ENCODE results near the gene LENG8. TPM values are rescaled to one million over a fixed set of nuclear protein-coding genes. Genes with fewer than 3 reads are reported as not detected.

Gene LENG8
- total and polyA plus RNA-seq, 12 donors = 17.4 to 725 (median 90.8) TPM

DNA sequence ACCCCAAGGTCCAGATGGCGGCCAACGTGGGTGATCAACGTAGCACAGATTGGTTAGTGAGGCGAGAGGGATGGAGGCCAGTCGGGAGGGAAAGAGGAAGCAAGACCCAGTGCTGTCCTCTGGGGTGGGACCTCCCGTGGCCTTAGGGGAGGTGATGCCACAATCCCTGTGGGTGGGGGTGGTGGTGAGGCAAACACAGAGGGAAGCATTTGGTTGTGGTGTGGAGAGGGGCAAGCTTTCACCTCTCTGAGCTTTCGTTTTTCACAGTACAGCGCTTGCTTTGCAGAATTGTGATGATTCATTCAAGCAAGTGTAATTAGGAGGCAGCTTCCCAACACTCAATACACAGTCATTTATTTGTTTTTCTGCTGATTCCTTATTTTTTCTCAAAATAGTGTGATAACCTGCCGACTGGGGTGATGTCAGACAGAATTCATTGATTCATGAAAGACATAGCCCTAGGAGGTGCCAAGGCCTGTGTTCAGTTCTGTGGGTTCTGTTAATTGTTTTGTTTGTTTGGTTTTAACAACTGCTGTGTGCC, 2.4 kb downstream of the LENG8 start:
- Histone ChIP-seq H3K4me3 (no peak overlapping the region), H3K27ac (no peak overlapping the region), H3K9me3 (replicated peaks in 1 of 3) (no peaks in the 10 kb centered on the region), H3K36me3 (replicated peaks in 1 of 2) (peaks cover 0 to 54% of the 10 kb centered on the region in 2 donors), H3K4me1 (replicated peaks in 1 of 2) (peaks cover 12 to 33% of the 10 kb centered on the region in 2 donors), H3K27me3 (no peaks in the 10 kb centered on the region)
- DNase-seq = no peak
- TF ChIP-seq, protein P1, sequence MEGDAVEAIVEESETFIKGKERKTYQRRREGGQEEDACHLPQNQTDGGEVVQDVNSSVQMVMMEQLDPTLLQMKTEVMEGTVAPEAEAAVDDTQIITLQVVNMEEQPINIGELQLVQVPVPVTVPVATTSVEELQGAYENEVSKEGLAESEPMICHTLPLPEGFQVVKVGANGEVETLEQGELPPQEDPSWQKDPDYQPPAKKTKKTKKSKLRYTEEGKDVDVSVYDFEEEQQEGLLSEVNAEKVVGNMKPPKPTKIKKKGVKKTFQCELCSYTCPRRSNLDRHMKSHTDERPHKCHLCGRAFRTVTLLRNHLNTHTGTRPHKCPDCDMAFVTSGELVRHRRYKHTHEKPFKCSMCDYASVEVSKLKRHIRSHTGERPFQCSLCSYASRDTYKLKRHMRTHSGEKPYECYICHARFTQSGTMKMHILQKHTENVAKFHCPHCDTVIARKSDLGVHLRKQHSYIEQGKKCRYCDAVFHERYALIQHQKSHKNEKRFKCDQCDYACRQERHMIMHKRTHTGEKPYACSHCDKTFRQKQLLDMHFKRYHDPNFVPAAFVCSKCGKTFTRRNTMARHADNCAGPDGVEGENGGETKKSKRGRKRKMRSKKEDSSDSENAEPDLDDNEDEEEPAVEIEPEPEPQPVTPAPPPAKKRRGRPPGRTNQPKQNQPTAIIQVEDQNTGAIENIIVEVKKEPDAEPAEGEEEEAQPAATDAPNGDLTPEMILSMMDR (IDR thresholded peaks at IDR 0.05) = no peak
- no peak for TF ChIP-seq POLR2A (IDR thresholded peaks at IDR 0.05)
- intact Hi-C loops (cut with DNase I) = no loop called here
- 57 to 70% (median 61%) methylated on average over 9 of the region's 9 CpGs for WGBS, 4 donors

DNA sequence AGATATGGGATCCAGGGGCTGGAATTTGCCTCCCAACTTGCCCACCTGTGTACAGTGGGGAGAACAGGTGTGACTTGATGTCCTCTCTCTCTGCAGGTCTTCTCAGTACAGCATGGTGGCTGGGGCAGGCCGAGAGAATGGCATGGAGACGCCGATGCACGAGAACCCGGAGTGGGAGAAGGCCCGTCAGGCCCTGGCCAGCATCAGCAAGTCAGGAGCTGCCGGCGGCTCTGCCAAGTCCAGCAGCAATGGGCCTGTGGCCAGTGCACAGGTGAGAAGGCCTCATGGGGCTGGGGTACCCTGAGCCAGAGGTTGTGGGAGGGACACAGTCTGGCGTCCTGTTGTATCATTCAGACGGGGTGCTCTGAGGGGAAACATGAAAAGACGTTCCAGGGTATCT, 3.0 kb downstream of the LENG8 start:
- DNase-seq = no peak
- Histone ChIP-seq H3K27ac (no peak overlapping the region), H3K4me1 (replicated peaks in 1 of 2) (peaks cover 12 to 27% of the 10 kb centered on the region in 2 donors), H3K27me3 (no peaks in the 10 kb centered on the region), H3K4me3 (no peak overlapping the region), H3K9me3 (replicated peaks in 1 of 3) (no peaks in the 10 kb centered on the region), H3K36me3 (replicated peaks in 1 of 2) (peaks cover 0 to 60% of the 10 kb centered on the region in 2 donors)
- TF ChIP-seq, protein P1 (IDR thresholded peaks at IDR 0.05) = no peak
- TF ChIP-seq POLR2A (IDR thresholded peaks at IDR 0.05) = no peak
- intact Hi-C loops (cut with DNase I) = no loop called here
- WGBS, 4 donors = 81 to 90% (median 88%) methylated on average over 8 to 11 of the region's 11 CpGs

DNA sequence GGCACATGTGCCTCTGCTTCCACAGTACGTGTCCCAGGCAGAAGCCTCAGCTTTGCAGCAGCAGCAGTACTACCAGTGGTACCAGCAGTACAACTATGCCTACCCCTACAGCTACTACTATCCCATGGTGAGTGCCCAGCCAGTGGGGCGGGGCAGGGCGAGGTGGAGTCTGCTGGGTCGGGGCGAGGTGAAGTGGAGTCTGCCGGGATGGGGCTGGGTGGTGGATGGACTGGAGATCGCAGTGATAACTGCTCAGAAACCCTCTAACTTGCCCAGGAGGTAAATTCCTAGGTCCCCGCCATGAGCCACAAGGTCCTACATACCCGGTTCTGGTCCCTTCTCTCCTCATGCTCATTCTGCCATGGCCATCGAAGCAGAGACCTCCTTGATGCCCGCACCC, 3.6 kb downstream of the LENG8 start:
- peaks cover 0 to 66% of the 10 kb centered on the region in 2 donors for H3K36me3 ChIP-seq (replicated peaks in 1 of 2)
- TF ChIP-seq POLR2A (IDR thresholded peaks at IDR 0.05) = no peak
- TF ChIP-seq, protein P1 (IDR thresholded peaks at IDR 0.05) = no peak
- no peak overlapping the region for H3K27ac ChIP-seq
- H3K9me3 ChIP-seq (replicated peaks in 1 of 3) = no peaks in the 10 kb centered on the region
- no peak overlapping the region for H3K4me3 ChIP-seq
- 84 to 92% (median 91%) methylated on average over 3 to 11 of the region's 11 CpGs for WGBS, 4 donors
- intact Hi-C loops (cut with DNase I) = no loop called here
- H3K4me1 ChIP-seq (replicated peaks in 1 of 2) = peaks cover 12 to 21% of the 10 kb centered on the region in 2 donors
- no peaks in the 10 kb centered on the region for H3K27me3 ChIP-seq
- no peak for DNase-seq

DNA sequence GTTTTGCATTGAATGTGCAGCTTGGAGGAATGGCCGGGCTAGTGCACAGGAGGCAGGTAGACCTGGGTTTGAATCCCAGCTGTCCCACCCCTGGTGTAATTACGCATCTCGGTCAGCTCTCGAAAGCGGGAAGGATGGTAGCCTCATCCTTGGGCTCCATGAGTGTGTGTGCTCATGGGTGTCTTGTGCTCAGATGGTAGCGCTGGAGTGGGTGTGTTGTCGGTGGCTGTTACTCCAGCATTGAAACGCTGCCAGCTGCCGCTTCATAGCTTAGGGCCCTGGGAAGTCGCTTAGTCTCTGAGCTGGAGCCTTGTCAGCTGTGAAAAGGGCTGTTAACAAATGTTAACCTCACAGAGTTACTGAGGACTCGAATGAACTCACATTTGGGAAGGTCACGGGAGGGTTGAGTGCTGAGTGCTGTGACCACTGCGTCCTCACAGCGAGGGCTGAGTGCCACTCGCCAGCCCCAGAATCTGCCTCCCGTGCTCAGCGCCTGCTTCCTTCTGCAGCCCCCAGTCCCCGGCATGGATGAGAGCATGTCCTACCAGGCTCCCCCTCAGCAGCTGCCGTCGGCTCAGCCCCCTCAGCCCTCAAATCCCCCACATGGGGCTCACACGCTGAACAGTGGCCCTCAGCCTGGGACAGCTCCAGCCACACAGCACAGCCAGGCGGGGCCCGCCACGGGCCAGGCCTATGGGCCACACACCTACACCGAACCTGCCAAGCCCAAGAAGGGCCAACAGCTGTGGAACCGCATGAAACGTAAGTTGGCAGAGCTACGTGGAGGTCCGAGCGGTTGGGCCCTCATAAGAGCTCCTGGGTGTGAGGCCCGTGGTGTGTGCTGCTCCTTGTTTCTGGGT, 5.2 kb downstream of the LENG8 start:
- Histone ChIP-seq H3K27ac (no peak overlapping the region), H3K36me3 (replicated peaks in 1 of 2) (peaks cover 0 to 82% of the 10 kb centered on the region in 2 donors), H3K4me1 (replicated peaks in 1 of 2) (peaks cover 12 to 19% of the 10 kb centered on the region in 2 donors), H3K27me3 (no peaks in the 10 kb centered on the region), H3K9me3 (replicated peaks in 1 of 3) (no peaks in the 10 kb centered on the region), H3K4me3 (no peak overlapping the region)
- TF ChIP-seq, protein P1 (IDR thresholded peaks at IDR 0.05) = no peak
- no peak for TF ChIP-seq POLR2A (IDR thresholded peaks at IDR 0.05)
- WGBS, 4 donors = 90 to 92% (median 91%) methylated on average over 19 to 31 of the region's 31 CpGs
- DNase-seq = no peak
- intact Hi-C loops (cut with DNase I) = no loop called here

Data from adrenal gland (tissue), 12 donors.